DND-41 (cell line): ENCODE data around the gene TRMT112.

Experiments used
- CTCF ChIP-seq: IDR thresholded peaks from 2 replicates; pipeline ENCODE4 v1.5.1; 2012; ENCODE audit warnings: borderline replicate concordance, low read length, moderate library complexity, mild to moderate bottlenecking; ENCODE audit not compliant: poor library complexity, severe bottlenecking; ENCODE audit errors: extremely low read depth
- EZH2 ChIP-seq: IDR thresholded peaks from 3 replicates; pipeline ENCODE4 v1.6.1; 2012; ENCODE audit warnings: borderline replicate concordance, low read depth, mild to moderate bottlenecking, moderate library complexity, low read length, inconsistent platforms; ENCODE audit not compliant: severe bottlenecking

GRCh38 chr11:64352099-64352994, 35.0 kb upstream of the TRMT112 start:
- TF ChIP-seq CTCF (no peak), EZH2 (no peak)
